ENCODE data around the gene SLC16A13. TPM values are rescaled to one million over a fixed set of nuclear protein-coding genes. Genes with fewer than 3 reads are reported as not detected.

The SLC16A13 gene
- polyA plus RNA-seq, 2 donors: 4.8 TPM

DNA sequence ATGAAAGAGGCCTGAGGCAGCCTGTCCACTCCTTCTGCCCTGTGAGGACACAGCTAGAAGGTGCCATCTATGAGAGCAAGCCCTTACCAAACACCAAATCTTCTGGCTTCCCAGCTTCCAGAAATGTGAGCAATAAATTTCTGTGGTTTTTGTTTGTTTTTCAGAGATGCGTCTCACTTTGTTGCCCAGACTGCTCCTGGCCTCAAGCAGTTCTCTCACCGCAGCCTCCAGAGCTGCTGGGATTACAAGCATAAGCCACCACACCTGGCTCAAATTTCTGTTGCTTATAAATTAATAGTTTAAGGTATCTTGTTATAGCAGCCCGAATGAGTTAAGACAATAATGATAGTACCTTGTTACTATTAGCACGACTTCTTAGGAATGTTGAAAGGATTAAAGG lies 20.6 kb downstream of the SLC16A13 start:
- WGBS, 2 donors: 45 to 63% methylated on average over 4 of the region's 4 CpGs
- Histone ChIP-seq H3K27ac (ENCODE audit: low read depth in 2 of 2, low read length in 1 of 2) (no peak overlapping the region), H3K4me1 (ENCODE audit: control insufficient read depth in 2 of 2, insufficient read depth in 2 of 2, low read length in 1 of 2) (peaks cover 0 to 2% of the 10 kb centered on the region in 2 donors), H3K9me3 (ENCODE audit: control insufficient read depth in 2 of 2, insufficient read depth in 1 of 2, low read depth in 1 of 2, low read length in 1 of 2) (no peaks in the 10 kb centered on the region), H3K4me3 (ENCODE audit: low read depth in 1 of 2, low read length in 2 of 2) (no peak overlapping the region), H3K36me3 (ENCODE audit: control insufficient read depth in 2 of 2, insufficient read depth in 2 of 2, low read length in 1 of 2) (no peaks in the 10 kb centered on the region), H3K27me3 (ENCODE audit: control insufficient read depth in 1 of 2, insufficient read depth in 2 of 2, low read length in 2 of 2) (no peaks in the 10 kb centered on the region)

- Histone ChIP-seq H3K4me1 (ENCODE audit: control insufficient read depth in 2 of 2, insufficient read depth in 2 of 2, low read length in 1 of 2) (peaks cover 0 to 2% of the 10 kb centered on the region in 2 donors), H3K36me3 (ENCODE audit: control insufficient read depth in 2 of 2, insufficient read depth in 2 of 2, low read length in 1 of 2) (no peaks in the 10 kb centered on the region), H3K9me3 (ENCODE audit: control insufficient read depth in 2 of 2, insufficient read depth in 1 of 2, low read depth in 1 of 2, low read length in 1 of 2) (no peaks in the 10 kb centered on the region), H3K4me3 (ENCODE audit: low read depth in 1 of 2, low read length in 2 of 2) (no peak overlapping the region), H3K27ac (ENCODE audit: low read depth in 2 of 2, low read length in 1 of 2) (peak overlapping the region in 1 of 2 donors; percentile 45), H3K27me3 (ENCODE audit: control insufficient read depth in 1 of 2, insufficient read depth in 2 of 2, low read length in 2 of 2) (no peaks in the 10 kb centered on the region)
- WGBS, 2 donors: 55 to 67% methylated on average over 7 of the region's 7 CpGs
Measured at GRCh38 chr17:7058831-7059447, 23.1 kb downstream of the SLC16A13 start.

- Histone ChIP-seq H3K36me3 (ENCODE audit: control insufficient read depth in 2 of 2, insufficient read depth in 2 of 2, low read length in 1 of 2) (no peaks in the 10 kb centered on the region), H3K27ac (ENCODE audit: low read depth in 2 of 2, low read length in 1 of 2) (peak overlapping the region; percentile 69 to 87), H3K4me3 (ENCODE audit: low read depth in 1 of 2, low read length in 2 of 2) (no peak overlapping the region), H3K27me3 (ENCODE audit: control insufficient read depth in 1 of 2, insufficient read depth in 2 of 2, low read length in 2 of 2) (no peaks in the 10 kb centered on the region), H3K4me1 (ENCODE audit: control insufficient read depth in 2 of 2, insufficient read depth in 2 of 2, low read length in 1 of 2) (peaks cover 0 to 2% of the 10 kb centered on the region in 2 donors), H3K9me3 (ENCODE audit: control insufficient read depth in 2 of 2, insufficient read depth in 1 of 2, low read depth in 1 of 2, low read length in 1 of 2) (no peaks in the 10 kb centered on the region)
- WGBS, 2 donors: 20 to 29% methylated on average over 6 of the region's 6 CpGs
Measured at GRCh38 chr17:7060165-7060891, 24.5 kb downstream of the SLC16A13 start.

- H3K4me3 ChIP-seq (ENCODE audit: low read depth in 1 of 2, low read length in 2 of 2): no peak overlapping the region
- H3K4me1 ChIP-seq (ENCODE audit: control insufficient read depth in 2 of 2, insufficient read depth in 2 of 2, low read length in 1 of 2): peaks cover 0 to 2% of the 10 kb centered on the region in 2 donors
- peaks cover 0 to 6% of the 10 kb centered on the region in 2 donors for H3K9me3 ChIP-seq (ENCODE audit: control insufficient read depth in 2 of 2, insufficient read depth in 1 of 2, low read depth in 1 of 2, low read length in 1 of 2)
- WGBS, 2 donors: 41 to 55% methylated on average over 6 of the region's 6 CpGs
- H3K27me3 ChIP-seq (ENCODE audit: control insufficient read depth in 1 of 2, insufficient read depth in 2 of 2, low read length in 2 of 2): no peaks in the 10 kb centered on the region
- H3K36me3 ChIP-seq (ENCODE audit: control insufficient read depth in 2 of 2, insufficient read depth in 2 of 2, low read length in 1 of 2): no peaks in the 10 kb centered on the region
- H3K27ac ChIP-seq (ENCODE audit: low read depth in 2 of 2, low read length in 1 of 2): no peak overlapping the region
Measured at GRCh38 chr17:7063518-7064094, 27.8 kb downstream of the SLC16A13 start.

GRCh38 chr17:7064261-7064660 lies 28.4 kb downstream of the SLC16A13 start:
- H3K36me3 ChIP-seq (ENCODE audit: control insufficient read depth in 2 of 2, insufficient read depth in 2 of 2, low read length in 1 of 2): no peaks in the 10 kb centered on the region
- WGBS, 2 donors: 56 to 58% methylated on average over 4 of the region's 4 CpGs
- H3K9me3 ChIP-seq (ENCODE audit: control insufficient read depth in 2 of 2, insufficient read depth in 1 of 2, low read depth in 1 of 2, low read length in 1 of 2): peaks cover 0 to 6% of the 10 kb centered on the region in 2 donors

DNA sequence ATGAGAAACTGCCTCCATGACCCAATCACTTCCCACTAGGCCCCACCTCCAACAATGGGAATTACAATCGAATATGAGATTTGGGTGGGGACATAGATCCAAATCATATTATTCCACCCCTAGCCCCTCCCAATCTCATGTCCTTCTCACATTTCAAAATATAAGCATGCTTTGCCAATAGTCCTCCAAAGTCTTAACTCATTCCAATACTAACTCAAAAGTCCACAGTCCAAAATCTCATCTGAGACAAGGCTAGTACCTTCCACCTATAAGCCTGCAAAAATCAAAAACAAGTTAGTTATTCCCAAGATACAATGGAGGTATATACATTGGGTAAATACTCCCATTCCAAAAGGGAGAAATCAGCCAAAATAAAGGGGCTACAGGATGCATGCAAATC lies 31.4 kb downstream of the SLC16A13 start:
- WGBS, 2 donors: 81 to 83% methylated on average over 1 of the region's 1 CpG
- Histone ChIP-seq H3K27me3 (ENCODE audit: control insufficient read depth in 1 of 2, insufficient read depth in 2 of 2, low read length in 2 of 2) (no peaks in the 10 kb centered on the region), H3K36me3 (ENCODE audit: control insufficient read depth in 2 of 2, insufficient read depth in 2 of 2, low read length in 1 of 2) (no peaks in the 10 kb centered on the region), H3K4me3 (ENCODE audit: low read depth in 1 of 2, low read length in 2 of 2) (no peak overlapping the region), H3K27ac (ENCODE audit: low read depth in 2 of 2, low read length in 1 of 2) (no peak overlapping the region), H3K4me1 (ENCODE audit: control insufficient read depth in 2 of 2, insufficient read depth in 2 of 2, low read length in 1 of 2) (no peaks in the 10 kb centered on the region), H3K9me3 (ENCODE audit: control insufficient read depth in 2 of 2, insufficient read depth in 1 of 2, low read depth in 1 of 2, low read length in 1 of 2) (peaks cover 0 to 6% of the 10 kb centered on the region in 2 donors)

More at GRCh38 chr17:7064261-7064660, 28.4 kb downstream of the SLC16A13 start:
- Histone ChIP-seq H3K27ac (ENCODE audit: low read depth in 2 of 2, low read length in 1 of 2) (no peak overlapping the region), H3K4me1 (ENCODE audit: control insufficient read depth in 2 of 2, insufficient read depth in 2 of 2, low read length in 1 of 2) (peaks cover 0 to 2% of the 10 kb centered on the region in 2 donors), H3K27me3 (ENCODE audit: control insufficient read depth in 1 of 2, insufficient read depth in 2 of 2, low read length in 2 of 2) (no peaks in the 10 kb centered on the region), H3K4me3 (ENCODE audit: low read depth in 1 of 2, low read length in 2 of 2) (no peak overlapping the region)

DNA sequence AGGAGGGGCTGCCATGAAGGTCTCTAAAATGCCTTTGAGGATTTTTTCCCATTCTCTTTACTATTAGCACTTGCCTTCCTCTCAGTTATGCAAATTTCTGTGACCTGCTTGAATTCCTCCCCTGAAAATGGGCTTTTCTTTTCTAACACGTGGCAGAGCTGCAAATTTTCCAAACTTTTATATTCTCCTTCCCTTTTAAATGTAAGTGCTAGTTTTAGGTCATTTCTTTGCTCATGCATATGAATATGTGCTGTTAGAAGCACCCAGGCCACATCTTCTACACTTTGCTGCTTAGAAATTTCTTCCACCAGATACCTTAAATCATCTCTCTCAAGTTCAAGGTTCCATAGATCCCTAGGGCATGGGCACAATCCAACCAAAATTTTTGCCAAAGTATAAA lies 32.5 kb downstream of the SLC16A13 start:
- no peak overlapping the region for H3K4me3 ChIP-seq (ENCODE audit: low read depth in 1 of 2, low read length in 2 of 2)
- WGBS, 2 donors: 16 to 40% methylated on average over 1 of the region's 1 CpG
- no peaks in the 10 kb centered on the region for H3K4me1 ChIP-seq (ENCODE audit: control insufficient read depth in 2 of 2, insufficient read depth in 2 of 2, low read length in 1 of 2)
- H3K27me3 ChIP-seq (ENCODE audit: control insufficient read depth in 1 of 2, insufficient read depth in 2 of 2, low read length in 2 of 2): no peaks in the 10 kb centered on the region
- H3K27ac ChIP-seq (ENCODE audit: low read depth in 2 of 2, low read length in 1 of 2): no peak overlapping the region
- H3K36me3 ChIP-seq (ENCODE audit: control insufficient read depth in 2 of 2, insufficient read depth in 2 of 2, low read length in 1 of 2): no peaks in the 10 kb centered on the region
- peaks cover 0 to 6% of the 10 kb centered on the region in 2 donors for H3K9me3 ChIP-seq (ENCODE audit: control insufficient read depth in 2 of 2, insufficient read depth in 1 of 2, low read depth in 1 of 2, low read length in 1 of 2)

DNA sequence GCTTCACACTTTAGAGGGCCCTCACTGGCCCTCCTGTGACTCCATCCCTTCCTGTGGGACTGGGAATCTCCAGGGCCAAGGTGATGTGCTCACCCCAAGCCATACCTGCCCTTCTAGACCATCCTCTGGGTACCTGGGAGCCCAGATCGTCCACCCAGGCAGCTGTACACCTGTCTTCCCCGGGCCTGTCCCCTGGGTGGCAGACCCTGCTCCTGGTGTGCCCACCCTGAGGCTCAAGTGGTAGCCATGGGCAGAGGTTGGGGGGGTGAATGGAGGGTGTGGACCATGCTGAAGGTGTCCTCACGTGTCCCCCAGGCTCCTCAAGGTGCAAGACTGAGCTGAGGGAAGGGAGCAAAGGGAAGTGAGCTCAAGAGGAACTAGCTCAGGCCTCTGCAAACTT lies 34.9 kb downstream of the SLC16A13 start:
- Histone ChIP-seq H3K36me3 (ENCODE audit: control insufficient read depth in 2 of 2, insufficient read depth in 2 of 2, low read length in 1 of 2) (no peaks in the 10 kb centered on the region), H3K4me3 (ENCODE audit: low read depth in 1 of 2, low read length in 2 of 2) (no peak overlapping the region), H3K27me3 (ENCODE audit: control insufficient read depth in 1 of 2, insufficient read depth in 2 of 2, low read length in 2 of 2) (no peaks in the 10 kb centered on the region), H3K27ac (ENCODE audit: low read depth in 2 of 2, low read length in 1 of 2) (no peak overlapping the region), H3K9me3 (ENCODE audit: control insufficient read depth in 2 of 2, insufficient read depth in 1 of 2, low read depth in 1 of 2, low read length in 1 of 2) (peaks cover 0 to 6% of the 10 kb centered on the region in 2 donors), H3K4me1 (ENCODE audit: control insufficient read depth in 2 of 2, insufficient read depth in 2 of 2, low read length in 1 of 2) (no peaks in the 10 kb centered on the region)
- 78 to 84% methylated on average over 3 of the region's 3 CpGs for WGBS, 2 donors

GRCh38 chr17:7072406-7072805 lies 36.6 kb downstream of the SLC16A13 start:
- Histone ChIP-seq H3K4me1 (ENCODE audit: control insufficient read depth in 2 of 2, insufficient read depth in 2 of 2, low read length in 1 of 2) (no peaks in the 10 kb centered on the region), H3K27me3 (ENCODE audit: control insufficient read depth in 1 of 2, insufficient read depth in 2 of 2, low read length in 2 of 2) (no peaks in the 10 kb centered on the region), H3K36me3 (ENCODE audit: control insufficient read depth in 2 of 2, insufficient read depth in 2 of 2, low read length in 1 of 2) (no peaks in the 10 kb centered on the region), H3K9me3 (ENCODE audit: control insufficient read depth in 2 of 2, insufficient read depth in 1 of 2, low read depth in 1 of 2, low read length in 1 of 2) (peaks cover 0 to 6% of the 10 kb centered on the region in 2 donors), H3K4me3 (ENCODE audit: low read depth in 1 of 2, low read length in 2 of 2) (no peak overlapping the region), H3K27ac (ENCODE audit: low read depth in 2 of 2, low read length in 1 of 2) (no peak overlapping the region)
- 90 to 94% methylated on average over 2 of the region's 2 CpGs for WGBS, 2 donors
